Stimulated activated CD8-positive, alpha-beta memory T cell treated with anti-CD3 and anti-CD28 coated beads, Interleukin-12 subunit alpha, Interleukin-12 subunit beta, amount 100 ng/mL, for 4 hours (primary cell): ENCODE measurements around the gene KLHL25.

Source experiments
- DNase-seq: peaks from one replicate; pipeline ENCODE4 v3.0.0-alpha.2; 2020; ENCODE audit warnings: low read depth

KLHL25 gene

GRCh38 chr15:85711580-85712192 is 83.0 kb downstream of the KLHL25 start:
- DNase-seq = no peak

- DNase-seq = no peak
Observed at GRCh38 chr15:85710340-85710842, 84.3 kb downstream of the KLHL25 start.
